Tongue (tissue), 2 donors: ENCODE measurements around the gene SCGB2B2. TPM values are rescaled to one million over a fixed set of nuclear protein-coding genes. Genes with fewer than 3 reads are reported as not detected.
A peak's percentile ranks its signal among the peaks of the same experiment; 100 is the strongest.
"Not testable (repeated sequence)": the region's sequence is repeated elsewhere in the genome, so short reads cannot be mapped to it uniquely, and the experiment has no call there.

Experiments
- DNase-seq: peaks from one replicate; pipeline ENCODE4 v3.0.0-alpha.2; 2015
- total RNA-seq: library from RNA; depleted of rRNA; stranded (reverse); fragments of >200 nt; gene quantifications from one replicate; pipeline ENCODE4 v1.2.3, GENCODE V29; 2014

SCGB2B2 gene
- total RNA-seq, result 0.10 TPM

GRCh38 chr19:34676697-34677385 is at the start of gene SCGB2B2:
Gene SCGB2B2 (minus strand): TSS chr19:34677159. CDS start chr19:34594563, 82,596 bp downstream.
- DNase-seq, result peak; percentile 87

- no peak for DNase-seq
These were observed 48.4 kb upstream of the SCGB2B2 start for GRCh38 chr19:34725400-34725799.

GRCh38 chr19:34722353-34722752 is 45.4 kb upstream of the SCGB2B2 start:
- no peak for DNase-seq

DNA sequence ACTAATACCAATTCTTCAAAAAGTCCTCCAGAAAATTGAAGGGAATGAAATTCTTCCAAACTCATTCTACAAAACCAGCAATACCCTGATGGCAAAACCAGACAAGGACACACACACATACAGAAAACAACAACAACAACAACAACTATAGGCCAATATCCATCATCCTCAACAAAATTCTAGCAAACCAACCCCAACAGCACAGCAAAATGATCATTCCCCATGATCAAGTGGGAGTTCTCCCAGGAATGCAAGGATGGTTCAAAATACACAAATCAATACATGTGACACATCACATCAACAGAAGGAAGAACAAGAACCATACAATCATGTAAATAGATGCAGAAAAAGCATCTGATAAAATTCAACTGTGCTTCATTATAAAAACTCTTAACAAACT is 38.4 kb upstream of the SCGB2B2 start:
- no peak for DNase-seq

GRCh38 chr19:34713262-34713637 is 36.3 kb upstream of the SCGB2B2 start:
- no peak for DNase-seq

GRCh38 chr19:34712395-34713261 is 35.7 kb upstream of the SCGB2B2 start:
- peak; percentile 86 for DNase-seq

GRCh38 chr19:34711890-34712289 is 34.9 kb upstream of the SCGB2B2 start:
- no peak for DNase-seq

DNA sequence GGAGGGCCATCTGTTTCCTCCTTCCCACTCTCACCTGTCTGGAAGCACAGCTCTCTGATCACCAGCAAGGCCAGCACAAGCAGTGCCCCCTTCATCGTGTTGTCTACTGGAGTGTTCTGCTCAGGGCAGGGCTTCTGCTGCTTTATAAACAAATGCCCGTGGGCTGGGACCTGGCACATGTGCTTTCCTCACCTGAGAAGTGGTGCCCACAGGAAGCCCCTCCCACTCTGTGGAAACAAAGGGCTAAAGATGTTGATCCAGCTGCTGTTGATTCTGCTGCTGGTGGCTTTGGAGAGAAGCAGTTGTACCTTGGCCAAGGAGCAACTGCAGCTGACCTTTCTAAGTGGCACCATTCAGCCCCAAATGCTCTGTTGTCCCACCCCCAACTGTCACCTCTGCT is 30.7 kb upstream of the SCGB2B2 start:
- DNase-seq, result no peak

DNA sequence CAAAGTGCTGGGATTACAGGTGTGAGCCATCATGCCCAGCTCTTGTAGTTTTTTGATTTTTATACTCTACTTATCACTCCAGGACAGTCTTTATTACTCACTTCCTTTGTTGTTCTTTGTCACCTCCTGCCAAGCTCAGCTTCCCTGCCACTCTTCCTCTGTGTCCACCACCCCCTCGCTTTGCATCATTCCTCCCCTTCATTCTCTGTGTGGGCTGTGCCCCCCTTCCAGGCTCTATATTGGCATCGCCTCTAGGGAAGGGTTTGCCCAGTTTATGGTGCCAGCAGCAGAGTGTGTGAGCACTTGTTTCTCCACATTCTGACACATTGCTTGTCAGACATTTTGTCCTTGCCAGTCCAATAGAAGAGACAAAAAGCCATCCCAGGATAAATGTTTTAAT is 15.6 kb upstream of the SCGB2B2 start:
- DNase-seq, result no peak

GRCh38 chr19:34690372-34690771 is 13.4 kb upstream of the SCGB2B2 start:
- no peak for DNase-seq

- DNase-seq, result no peak
These were observed 11.6 kb upstream of the SCGB2B2 start for GRCh38 chr19:34688592-34688991.

- DNase-seq, result no peak
These were observed 10.4 kb upstream of the SCGB2B2 start for GRCh38 chr19:34687348-34687747.

DNA sequence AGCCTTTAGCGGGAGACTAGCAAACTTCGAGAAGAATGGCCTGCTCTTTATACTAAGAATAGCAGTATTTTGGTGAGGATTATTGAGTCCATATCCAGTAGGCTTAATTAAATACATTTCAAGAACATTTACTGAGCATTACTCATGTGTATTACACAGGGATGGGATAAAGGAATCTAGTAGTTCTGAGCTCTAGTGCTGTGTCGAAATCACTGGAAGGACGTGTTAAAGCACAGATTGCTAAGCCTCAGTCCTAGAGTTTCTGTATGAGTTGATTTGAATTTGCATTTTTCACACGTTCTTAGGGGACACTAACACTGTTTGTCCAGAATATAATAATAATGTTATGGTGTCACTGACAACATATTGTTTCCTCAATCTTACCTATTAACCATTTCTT is 9.5 kb upstream of the SCGB2B2 start:
- no peak for DNase-seq

DNA sequence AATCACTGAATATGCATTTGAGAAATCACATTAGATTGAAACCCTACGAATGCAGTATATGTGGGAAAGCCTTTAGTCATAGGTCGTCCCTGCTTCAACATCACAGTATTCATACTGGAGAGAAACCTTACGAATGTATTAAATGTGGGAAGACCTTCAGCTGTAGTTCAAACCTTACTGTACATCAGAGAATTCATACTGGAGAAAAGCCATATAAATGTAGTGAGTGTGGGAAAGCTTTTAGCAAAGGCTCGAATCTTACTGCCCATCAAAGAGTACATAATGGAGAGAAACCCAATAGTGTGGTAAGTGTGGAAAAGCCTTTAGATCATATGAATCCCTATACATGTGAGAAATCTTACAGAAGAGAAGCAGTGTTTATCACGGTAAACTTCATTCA is 8.3 kb upstream of the SCGB2B2 start:
- DNase-seq, result not testable (repeated sequence)

GRCh38 chr19:34681478-34681877 is 4.5 kb upstream of the SCGB2B2 start:
- DNase-seq, result no peak

GRCh38 chr19:34678421-34678820 is 1.5 kb upstream of the SCGB2B2 start:
- DNase-seq, result no peak

GRCh38 chr19:34678085-34678412 is 1.1 kb upstream of the SCGB2B2 start:
- no peak for DNase-seq

DNA sequence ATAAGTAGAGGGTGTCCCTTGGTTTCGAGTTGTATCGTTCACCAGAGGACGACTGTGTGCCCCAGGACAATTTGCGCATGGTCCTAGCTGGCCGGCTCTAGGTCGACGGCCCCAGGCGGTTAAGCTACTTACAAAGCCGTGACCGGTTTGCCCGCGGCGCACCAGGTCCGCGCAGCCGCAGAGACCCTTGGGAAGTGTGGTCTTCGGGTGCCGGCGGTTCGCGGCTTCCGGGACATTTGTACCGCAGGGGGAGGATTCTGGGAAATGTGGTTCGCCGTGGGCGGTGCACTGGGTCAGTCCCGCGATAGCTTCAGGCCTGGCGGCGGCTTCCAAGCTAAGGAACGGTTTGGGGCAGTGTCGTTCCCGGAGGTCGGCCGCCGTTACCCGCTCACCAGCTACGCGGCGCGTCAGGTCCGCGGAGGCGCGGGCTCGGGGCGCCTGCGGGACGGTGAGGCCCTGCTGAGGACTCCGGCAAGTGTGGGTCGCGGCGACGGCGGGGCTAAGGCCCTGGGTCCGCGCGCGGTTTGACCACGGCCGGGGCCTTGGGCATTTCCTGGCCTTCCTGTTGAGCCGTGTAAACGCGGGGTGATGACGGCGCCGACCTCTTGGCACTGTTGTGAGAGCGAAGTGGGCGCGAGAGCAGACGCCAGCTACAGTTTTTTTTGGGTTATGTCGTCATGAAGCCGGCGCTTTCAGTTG is 576 bp upstream of the SCGB2B2 start, which contains the start of gene ZNF302:
Gene ZNF302, plus strand, starts transcription at position 293 of the 699 bp plus-strand sequence. CDS start 1,127 bp downstream, outside the sequence.
- DNase-seq, result peak; percentile 99

DNA sequence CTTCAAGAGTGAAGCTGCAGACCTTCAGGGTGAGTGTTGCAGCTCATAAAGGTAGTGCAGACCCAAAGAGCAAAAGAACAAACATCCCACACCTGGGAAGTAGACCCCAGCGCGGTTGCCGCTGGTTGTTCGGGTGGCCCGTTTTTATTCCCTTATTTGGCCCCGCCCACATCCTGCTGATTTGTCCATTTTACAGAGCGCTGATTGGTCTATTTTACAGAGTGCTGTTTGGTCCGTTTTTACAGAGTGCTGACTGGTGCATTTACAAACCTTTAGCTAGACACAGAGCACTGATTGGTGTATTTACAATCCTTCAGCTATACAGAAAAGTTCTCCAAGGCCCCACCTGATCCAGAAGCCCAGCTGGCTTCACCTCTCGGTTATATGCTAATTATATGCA is 1.0 kb downstream of the SCGB2B2 start:
- no peak for DNase-seq

GRCh38 chr19:34675250-34675649 is 1.7 kb downstream of the SCGB2B2 start:
- DNase-seq, result no peak

DNA sequence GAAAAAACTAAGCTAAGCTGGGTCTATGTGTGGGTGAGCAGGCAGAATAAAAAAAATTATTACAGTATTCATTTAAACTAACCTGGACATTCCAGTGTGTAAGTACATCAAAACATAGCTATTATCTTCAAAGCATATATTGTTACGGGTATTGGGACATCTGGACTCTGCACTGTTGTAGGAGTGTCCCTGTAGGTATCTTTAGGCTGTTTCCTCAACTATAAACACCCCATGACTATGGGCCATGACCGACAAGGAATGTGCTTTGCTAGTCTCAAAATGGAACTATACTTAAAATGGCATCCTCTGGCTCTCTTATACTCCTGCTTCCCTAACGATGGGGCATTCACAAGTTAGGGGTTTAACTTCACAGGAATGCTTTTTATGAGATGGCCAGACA is 3.4 kb downstream of the SCGB2B2 start:
- DNase-seq, result no peak

GRCh38 chr19:34671972-34672371 is 5.0 kb downstream of the SCGB2B2 start:
- DNase-seq, result no peak

DNA sequence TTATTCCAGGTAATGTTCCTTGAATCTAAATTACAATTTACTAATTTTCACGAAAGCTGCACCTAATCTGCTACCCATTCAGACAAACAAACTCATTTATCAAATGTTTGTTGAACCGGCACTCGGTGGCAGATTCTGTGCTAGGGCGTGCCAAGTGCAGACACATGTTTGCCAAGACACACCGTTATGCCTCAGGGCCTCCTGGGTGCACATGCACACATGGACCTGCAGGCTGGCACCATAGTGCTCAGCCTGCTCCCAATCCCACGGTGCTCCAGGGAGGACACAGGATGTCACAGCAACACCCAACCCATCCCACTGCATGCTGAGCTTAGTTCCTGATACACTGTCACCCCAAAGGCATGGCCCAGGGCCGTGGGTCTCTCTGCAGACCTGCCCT is 7.7 kb downstream of the SCGB2B2 start:
- DNase-seq, result no peak
